ENCODE results near the gene MACROD2.

The MACROD2 gene

GRCh38 chr20:15242773-15243172 is 1247.5 kb downstream of the MACROD2 start:
- in situ Hi-C loops (cut with HindIII; ENCODE audit: low pct_unique_long_range_greater_than_20kb, low sequenced_read_pairs), result no loop called here
- no peak for TF ChIP-seq JUND (IDR thresholded peaks at IDR 0.05; ENCODE audit: low read depth)
- DNase-seq (ENCODE audit: low read depth in 1 of 2, low spot score in 1 of 2), result no peak

- no peak for DNase-seq (ENCODE audit: low read depth in 1 of 2, low spot score in 1 of 2)
- no peak for TF ChIP-seq JUND (IDR thresholded peaks at IDR 0.05; ENCODE audit: low read depth)
- in situ Hi-C loops (cut with HindIII; ENCODE audit: low pct_unique_long_range_greater_than_20kb, low sequenced_read_pairs), result no loop called here
Observed at GRCh38 chr20:15245896-15246295, 1250.6 kb downstream of the MACROD2 start.

- in situ Hi-C loops (cut with HindIII; ENCODE audit: low pct_unique_long_range_greater_than_20kb, low sequenced_read_pairs), result no loop called here
- DNase-seq (ENCODE audit: low read depth in 1 of 2, low spot score in 1 of 2), result no peak
- no peak for TF ChIP-seq JUND (IDR thresholded peaks at IDR 0.05; ENCODE audit: low read depth)
Observed at GRCh38 chr20:15248618-15249395, 1253.5 kb downstream of the MACROD2 start.

DNA sequence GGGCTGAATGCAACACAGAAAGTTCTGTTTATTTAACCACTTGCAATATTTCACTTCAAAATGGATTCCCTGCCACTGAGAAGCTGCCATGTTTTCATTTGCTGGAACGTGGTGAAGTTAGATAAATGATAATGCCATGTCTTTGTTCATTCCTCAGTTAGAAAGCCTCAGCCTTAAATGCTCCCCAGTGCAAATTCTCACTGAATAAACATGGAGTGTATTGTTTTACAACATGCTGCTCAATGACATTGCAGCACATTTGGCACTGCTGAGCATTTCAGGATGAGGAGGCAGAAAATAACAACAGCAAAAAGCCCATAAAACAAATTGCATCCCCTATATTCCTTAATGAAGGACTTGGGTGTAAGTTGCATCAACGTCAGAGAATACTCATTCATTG is 1255.9 kb downstream of the MACROD2 start:
- TF ChIP-seq JUND (IDR thresholded peaks at IDR 0.05; ENCODE audit: low read depth), result no peak
- in situ Hi-C loops (cut with HindIII; ENCODE audit: low pct_unique_long_range_greater_than_20kb, low sequenced_read_pairs), result no loop called here
- no peak for DNase-seq (ENCODE audit: low read depth in 1 of 2, low spot score in 1 of 2)

GRCh38 chr20:15252304-15252703 is 1257.0 kb downstream of the MACROD2 start:
- in situ Hi-C loops (cut with HindIII; ENCODE audit: low pct_unique_long_range_greater_than_20kb, low sequenced_read_pairs), result no loop called here
- no peak for DNase-seq (ENCODE audit: low read depth in 1 of 2, low spot score in 1 of 2)
- TF ChIP-seq JUND (IDR thresholded peaks at IDR 0.05; ENCODE audit: low read depth), result no peak

- DNase-seq (ENCODE audit: low read depth in 1 of 2, low spot score in 1 of 2), result no peak
- TF ChIP-seq JUND (IDR thresholded peaks at IDR 0.05; ENCODE audit: low read depth), result no peak
- in situ Hi-C loops (cut with HindIII; ENCODE audit: low pct_unique_long_range_greater_than_20kb, low sequenced_read_pairs), result no loop called here
Observed at GRCh38 chr20:15253431-15253830, 1258.1 kb downstream of the MACROD2 start.

DNA sequence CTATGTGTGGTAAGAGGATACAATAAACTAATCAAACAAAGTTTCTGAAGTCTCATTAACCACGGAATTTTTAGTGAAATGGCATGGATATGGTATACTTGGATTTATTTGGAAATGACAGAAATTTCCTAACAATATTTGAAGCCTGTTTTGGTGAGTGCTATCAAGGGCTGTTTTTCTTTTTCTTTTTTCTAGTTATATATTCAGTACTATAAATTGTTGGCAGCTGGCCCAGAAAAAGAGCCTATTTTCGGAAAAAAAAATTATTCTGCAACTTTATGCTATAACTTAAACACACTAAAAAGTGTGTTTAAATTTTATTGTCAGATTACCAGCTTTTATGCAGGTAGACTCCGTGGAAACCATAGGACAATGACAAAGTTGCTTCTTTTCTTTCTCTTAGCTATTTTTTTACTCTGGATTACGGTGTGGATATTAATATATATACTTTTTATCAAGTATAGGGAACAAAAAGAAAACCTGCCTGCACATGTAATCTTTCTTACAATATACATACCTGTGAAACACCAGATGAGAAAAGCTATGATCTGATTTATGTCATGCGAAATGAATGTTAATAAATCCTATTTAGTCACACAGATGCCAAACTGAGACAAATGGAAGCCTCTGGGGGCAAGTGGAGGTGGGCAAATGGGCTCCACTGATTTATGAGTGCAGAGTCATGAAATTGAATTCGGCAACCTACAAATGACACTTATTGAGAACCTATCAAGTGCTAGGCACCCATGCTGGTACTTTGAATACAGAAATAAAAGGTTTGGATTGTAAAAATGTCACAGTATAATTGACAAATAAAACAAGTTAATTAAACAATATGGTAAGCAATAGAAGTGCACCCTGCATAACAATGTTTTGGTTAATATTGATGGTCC is 1261.6 kb downstream of the MACROD2 start:
- in situ Hi-C loops (cut with HindIII; ENCODE audit: low pct_unique_long_range_greater_than_20kb, low sequenced_read_pairs), result no loop called here
- no peak for TF ChIP-seq JUND (IDR thresholded peaks at IDR 0.05; ENCODE audit: low read depth)
- DNase-seq (ENCODE audit: low read depth in 1 of 2, low spot score in 1 of 2), result no peak

DNA sequence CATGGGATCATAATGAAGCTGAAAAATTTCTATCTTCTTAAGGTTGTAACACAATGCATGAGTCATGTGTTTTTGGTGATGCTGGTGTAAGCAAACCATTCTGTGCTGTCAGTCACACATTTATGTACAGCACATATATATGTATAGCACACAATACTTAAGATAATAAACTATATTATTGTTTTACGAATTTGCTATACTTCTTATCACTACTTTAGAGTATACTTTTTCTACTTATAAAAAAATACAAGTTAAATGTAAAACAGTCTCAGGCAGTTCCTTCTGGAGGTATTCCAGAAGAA is 1262.2 kb downstream of the MACROD2 start:
- DNase-seq (ENCODE audit: low read depth in 1 of 2, low spot score in 1 of 2), result no peak
- no peak for TF ChIP-seq JUND (IDR thresholded peaks at IDR 0.05; ENCODE audit: low read depth)
- in situ Hi-C loops (cut with HindIII; ENCODE audit: low pct_unique_long_range_greater_than_20kb, low sequenced_read_pairs), result no loop called here

DNA sequence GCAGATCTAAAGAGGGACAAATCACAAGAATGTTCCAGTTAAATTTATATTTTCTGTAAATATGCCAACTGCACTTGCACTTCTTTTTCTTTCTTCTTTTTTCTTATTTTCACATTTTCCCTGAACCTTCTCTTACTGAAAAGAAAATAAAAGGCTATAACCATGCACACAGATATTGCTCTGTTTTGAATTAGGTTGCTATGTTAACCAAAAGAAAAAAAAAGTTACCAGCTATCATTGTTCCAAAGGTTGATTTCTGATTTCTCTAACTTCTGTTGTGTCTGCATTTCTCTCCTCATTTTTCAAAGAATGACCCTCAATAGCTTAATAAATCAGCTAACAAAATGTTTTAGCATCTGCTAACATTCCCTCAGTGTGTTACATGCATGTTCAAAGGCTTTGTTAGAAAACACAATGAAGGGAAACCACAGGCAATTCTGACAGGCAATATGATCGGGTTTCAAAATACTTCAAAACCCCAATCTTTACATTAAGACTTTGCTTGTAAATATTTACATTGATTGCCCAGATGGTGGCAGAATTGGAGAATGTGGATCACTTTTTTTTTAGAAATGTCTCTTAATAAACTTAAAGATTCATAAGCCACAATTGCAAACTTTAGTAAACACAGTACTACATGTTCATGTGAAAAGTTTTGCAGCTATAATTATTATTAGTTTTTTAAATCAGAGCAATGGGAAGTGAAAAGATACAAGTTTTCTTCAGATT is 1270.4 kb downstream of the MACROD2 start:
- in situ Hi-C loops (cut with HindIII; ENCODE audit: low pct_unique_long_range_greater_than_20kb, low sequenced_read_pairs), result no loop called here
- DNase-seq (ENCODE audit: low read depth in 1 of 2, low spot score in 1 of 2), result no peak
- no peak for TF ChIP-seq JUND (IDR thresholded peaks at IDR 0.05; ENCODE audit: low read depth)

- TF ChIP-seq JUND (IDR thresholded peaks at IDR 0.05; ENCODE audit: low read depth), result no peak
- in situ Hi-C loops (cut with HindIII; ENCODE audit: low pct_unique_long_range_greater_than_20kb, low sequenced_read_pairs), result no loop called here
- DNase-seq (ENCODE audit: low read depth in 1 of 2, low spot score in 1 of 2), result peak in 1 of 2 experiments; percentile 5
Observed at GRCh38 chr20:15267935-15268334, 1272.6 kb downstream of the MACROD2 start.

DNA sequence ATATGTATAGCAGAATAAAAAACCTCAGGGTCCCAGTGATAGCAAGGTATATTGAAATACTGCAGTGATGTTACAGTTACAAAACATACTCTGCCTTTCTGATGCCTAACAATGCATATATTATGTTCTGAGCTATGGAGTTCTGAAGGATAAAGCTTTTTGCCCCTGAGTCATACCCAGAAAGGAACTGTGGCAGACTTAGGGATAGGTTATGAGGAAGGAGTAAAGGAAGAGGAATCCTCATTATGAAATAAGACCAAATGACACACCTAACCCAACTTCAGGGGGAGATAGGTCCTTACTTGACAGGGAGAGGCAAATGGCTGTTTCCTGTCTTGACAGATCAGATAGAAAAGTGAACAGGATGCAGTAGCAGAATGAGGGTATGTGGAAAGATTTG is 1282.7 kb downstream of the MACROD2 start:
- in situ Hi-C loops (cut with HindIII; ENCODE audit: low pct_unique_long_range_greater_than_20kb, low sequenced_read_pairs), result no loop called here
- no peak for DNase-seq (ENCODE audit: low read depth in 1 of 2, low spot score in 1 of 2)

DNA sequence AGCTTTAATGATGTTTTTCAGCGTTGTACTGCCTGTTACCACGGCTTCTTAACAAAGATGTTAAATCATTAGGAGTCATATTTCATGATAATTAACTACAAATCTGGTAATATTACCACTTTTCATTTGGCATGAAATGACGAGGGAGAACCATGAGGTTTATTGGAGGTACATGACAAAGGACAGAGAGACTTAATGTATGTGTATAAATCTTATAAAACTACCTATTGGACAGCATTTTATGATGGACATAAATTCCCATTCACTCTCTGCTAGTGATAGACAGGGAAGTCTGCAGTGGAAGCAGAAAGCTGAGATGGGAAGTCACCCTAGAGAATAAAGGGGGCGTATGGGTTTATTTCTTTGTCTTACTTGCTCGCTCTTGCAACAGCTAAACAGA is 1292.0 kb downstream of the MACROD2 start:
- in situ Hi-C loops (cut with HindIII; ENCODE audit: low pct_unique_long_range_greater_than_20kb, low sequenced_read_pairs), result no loop called here
- no peak for TF ChIP-seq JUND (IDR thresholded peaks at IDR 0.05; ENCODE audit: low read depth)
- DNase-seq (ENCODE audit: low read depth in 1 of 2, low spot score in 1 of 2), result no peak

More for the DNA sequence above, 1282.7 kb downstream of the MACROD2 start:
- TF ChIP-seq JUND (IDR thresholded peaks at IDR 0.05; ENCODE audit: low read depth), result no peak

GRCh38 chr20:15288106-15288505 is 1292.8 kb downstream of the MACROD2 start:
- TF ChIP-seq JUND (IDR thresholded peaks at IDR 0.05; ENCODE audit: low read depth), result no peak
- DNase-seq (ENCODE audit: low read depth in 1 of 2, low spot score in 1 of 2), result no peak
- in situ Hi-C loops (cut with HindIII; ENCODE audit: low pct_unique_long_range_greater_than_20kb, low sequenced_read_pairs), result no loop called here

All from T47D (cell line).